Parathyroid adenoma (tissue), 2 donors: ENCODE measurements around the gene CHMP4B.

Experiments
- H2AFZ ChIP-seq: fragments of 300-600 bp; sonication (generic); one replicate; pipeline ENCODE4 v1.7.0; 2017; ENCODE audit warnings: antibody characterized with exemption, mild to moderate bottlenecking
- H3K27ac ChIP-seq: fragments of 300-600 bp; sonication (generic); one replicate; pipeline ENCODE4 v1.7.0; 2017
- H3K27me3 ChIP-seq: fragments of 300-600 bp; sonication (generic); one replicate; pipeline ENCODE4 v1.7.0; 2017; ENCODE audit warnings: low read length; ENCODE audit not compliant: control insufficient read depth, insufficient read depth
- H3K36me3 ChIP-seq: fragments of 300-600 bp; sonication (generic); one replicate; pipeline ENCODE4 v1.7.0; 2017; ENCODE audit warnings: low read length; ENCODE audit not compliant: control insufficient read depth, insufficient read depth
- H3K4me1 ChIP-seq: fragments of 300-600 bp; sonication (generic); one replicate; pipeline ENCODE4 v1.7.0; 2017; ENCODE audit warnings: control low read depth
- H3K4me2 ChIP-seq: fragments of 300-600 bp; sonication (generic); one replicate; pipeline ENCODE4 v1.7.0; 2017; ENCODE audit warnings: low read length
- H3K4me3 ChIP-seq: fragments of 300-600 bp; sonication (generic); one replicate; pipeline ENCODE4 v1.7.0; 2017; ENCODE audit warnings: low read depth, low read length
- H3K79me2 ChIP-seq: fragments of 300-600 bp; sonication (generic); one replicate; pipeline ENCODE4 v1.7.0; 2017; ENCODE audit warnings: control low read depth
- H3K9ac ChIP-seq: fragments of 300-600 bp; sonication (generic); one replicate; pipeline ENCODE4 v1.7.0; 2017; ENCODE audit warnings: mild to moderate bottlenecking
- H3K9me3 ChIP-seq: fragments of 300-600 bp; sonication (generic); one replicate; pipeline ENCODE4 v1.7.0; 2017; ENCODE audit warnings: low read length; ENCODE audit not compliant: control insufficient read depth
- TF ChIP-seq, protein P1 (sequence below): fragments of 300-600 bp; sonication (generic); IDR thresholded peaks from one replicate; pipeline ENCODE4 v1.7.0; 2017; ENCODE audit warnings: antibody characterized with exemption, mild to moderate bottlenecking
- donor health status: primary hyperparathyroidism.

The CHMP4B gene

DNA sequence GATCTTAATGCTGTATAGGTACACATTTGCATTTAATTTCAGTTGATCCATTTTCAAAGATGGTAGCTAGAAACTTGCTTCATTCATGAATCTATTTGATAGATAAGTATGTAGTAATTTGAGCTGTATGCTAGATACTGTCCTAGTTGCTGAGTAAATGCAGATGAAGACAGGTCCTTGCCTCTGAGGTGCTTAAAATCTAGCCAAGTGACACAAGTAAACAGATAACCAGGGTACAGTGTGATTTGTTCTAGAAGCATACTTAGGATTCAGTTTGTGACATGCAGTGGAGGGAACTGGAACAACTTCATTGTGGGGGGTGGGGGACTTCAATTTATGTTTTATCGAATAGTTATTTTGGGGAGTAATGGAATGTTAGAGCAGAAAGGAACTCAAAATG is 9.2 kb downstream of the CHMP4B start:
- Histone ChIP-seq H3K27me3 (no peaks in the 10 kb centered on the region), H3K4me2 (no peak overlapping the region), H3K9me3 (no peaks in the 10 kb centered on the region), H3K79me2 (peaks cover 80% of the 10 kb centered on the region), H3K27ac (no peak overlapping the region), H3K9ac (no peak overlapping the region), H3K4me3 (no peak overlapping the region), H3K4me1 (peaks cover 16% of the 10 kb centered on the region), H3K36me3 (no peaks in the 10 kb centered on the region), H2AFZ (no peak overlapping the region)
- TF ChIP-seq, protein P1, sequence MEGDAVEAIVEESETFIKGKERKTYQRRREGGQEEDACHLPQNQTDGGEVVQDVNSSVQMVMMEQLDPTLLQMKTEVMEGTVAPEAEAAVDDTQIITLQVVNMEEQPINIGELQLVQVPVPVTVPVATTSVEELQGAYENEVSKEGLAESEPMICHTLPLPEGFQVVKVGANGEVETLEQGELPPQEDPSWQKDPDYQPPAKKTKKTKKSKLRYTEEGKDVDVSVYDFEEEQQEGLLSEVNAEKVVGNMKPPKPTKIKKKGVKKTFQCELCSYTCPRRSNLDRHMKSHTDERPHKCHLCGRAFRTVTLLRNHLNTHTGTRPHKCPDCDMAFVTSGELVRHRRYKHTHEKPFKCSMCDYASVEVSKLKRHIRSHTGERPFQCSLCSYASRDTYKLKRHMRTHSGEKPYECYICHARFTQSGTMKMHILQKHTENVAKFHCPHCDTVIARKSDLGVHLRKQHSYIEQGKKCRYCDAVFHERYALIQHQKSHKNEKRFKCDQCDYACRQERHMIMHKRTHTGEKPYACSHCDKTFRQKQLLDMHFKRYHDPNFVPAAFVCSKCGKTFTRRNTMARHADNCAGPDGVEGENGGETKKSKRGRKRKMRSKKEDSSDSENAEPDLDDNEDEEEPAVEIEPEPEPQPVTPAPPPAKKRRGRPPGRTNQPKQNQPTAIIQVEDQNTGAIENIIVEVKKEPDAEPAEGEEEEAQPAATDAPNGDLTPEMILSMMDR, result no peak

DNA sequence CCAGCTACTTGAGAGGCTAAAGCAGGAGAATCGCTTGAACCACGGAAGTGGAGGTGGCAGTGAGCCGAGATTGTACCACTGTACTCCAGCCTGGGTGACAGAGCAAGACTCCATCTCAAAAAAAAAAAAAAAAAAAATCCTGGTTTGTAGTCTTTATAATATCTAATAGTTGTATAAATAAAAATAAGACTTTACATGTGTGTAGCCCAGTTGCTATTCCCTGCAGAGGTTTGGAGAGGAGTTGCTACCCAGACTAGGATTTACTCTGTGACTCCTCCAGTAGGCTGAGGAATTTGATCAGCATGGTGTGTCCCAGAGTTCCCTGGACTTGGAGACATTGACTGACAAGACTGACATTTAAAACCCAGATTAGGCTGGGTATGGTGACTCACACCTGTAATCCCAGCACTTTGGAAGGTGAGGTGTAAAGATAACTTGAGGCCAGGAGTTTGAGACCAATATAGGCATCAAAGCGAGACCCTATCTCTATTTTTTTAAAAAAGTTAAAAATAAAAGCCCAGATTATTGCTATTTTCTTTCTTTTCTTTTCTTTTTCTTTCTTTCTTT is 10.2 kb downstream of the CHMP4B start:
- Histone ChIP-seq H3K9me3 (no peaks in the 10 kb centered on the region), H3K9ac (no peak overlapping the region), H3K79me2 (peaks cover 81% of the 10 kb centered on the region), H3K27me3 (no peaks in the 10 kb centered on the region), H3K4me2 (no peak overlapping the region), H3K4me3 (no peak overlapping the region), H3K27ac (no peak overlapping the region), H3K4me1 (peaks cover 19% of the 10 kb centered on the region), H2AFZ (no peak overlapping the region), H3K36me3 (no peaks in the 10 kb centered on the region)
- TF ChIP-seq, protein P1, result no peak

DNA sequence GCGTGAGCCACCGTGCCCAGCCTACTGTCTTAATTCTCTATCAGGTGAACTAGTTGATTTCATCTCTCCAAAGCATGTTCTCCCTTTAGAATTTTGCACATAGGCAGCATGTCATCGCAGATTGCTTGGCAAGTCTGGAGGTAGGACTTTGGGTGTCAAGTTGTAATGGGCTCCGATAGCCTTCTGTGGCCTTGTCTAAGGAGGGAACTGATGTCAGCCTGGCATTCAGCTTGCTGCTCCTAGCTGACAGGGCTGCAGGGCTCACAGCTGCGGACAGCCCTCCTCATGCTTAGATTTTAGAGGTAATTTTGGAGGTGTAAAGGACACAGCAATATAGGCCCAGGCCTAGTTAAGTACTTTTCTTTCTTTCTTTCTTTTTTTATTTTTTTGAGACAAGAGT is 11.3 kb downstream of the CHMP4B start:
- H3K36me3 ChIP-seq, result no peaks in the 10 kb centered on the region
- no peaks in the 10 kb centered on the region for H3K27me3 ChIP-seq
- no peak overlapping the region for H3K9ac ChIP-seq
- no peak overlapping the region for H3K27ac ChIP-seq
- peaks cover 85% of the 10 kb centered on the region for H3K79me2 ChIP-seq
- no peak overlapping the region for H2AFZ ChIP-seq
- TF ChIP-seq, protein P1, result no peak
- H3K9me3 ChIP-seq, result no peaks in the 10 kb centered on the region
- peaks cover 19% of the 10 kb centered on the region for H3K4me1 ChIP-seq
- H3K4me3 ChIP-seq, result no peak overlapping the region
- H3K4me2 ChIP-seq, result no peak overlapping the region

DNA sequence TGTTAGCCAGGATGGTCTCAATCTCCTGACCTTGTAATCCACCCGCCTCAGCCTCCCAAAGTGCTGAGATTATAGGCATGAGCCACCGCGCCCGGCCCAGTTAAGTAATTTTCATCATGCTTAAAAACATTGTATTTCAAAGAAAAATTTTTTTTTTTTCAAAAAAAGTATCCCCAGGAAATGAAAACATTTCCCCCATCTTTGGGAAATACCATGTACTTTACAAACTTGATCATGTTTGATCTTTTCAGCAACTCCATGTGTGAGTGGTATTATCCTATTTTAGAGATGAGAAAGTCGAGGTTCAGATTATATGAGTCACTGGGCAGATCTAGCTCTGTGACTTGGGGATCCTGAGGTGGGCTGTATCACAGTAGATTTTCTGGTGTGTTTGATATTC is 11.8 kb downstream of the CHMP4B start:
- Histone ChIP-seq H3K36me3 (no peaks in the 10 kb centered on the region), H3K9me3 (no peaks in the 10 kb centered on the region), H2AFZ (no peak overlapping the region), H3K27me3 (no peaks in the 10 kb centered on the region), H3K9ac (no peak overlapping the region), H3K79me2 (peaks cover 85% of the 10 kb centered on the region), H3K4me1 (peaks cover 20% of the 10 kb centered on the region), H3K4me3 (no peak overlapping the region), H3K27ac (no peak overlapping the region), H3K4me2 (no peak overlapping the region)
- TF ChIP-seq, protein P1, result no peak

DNA sequence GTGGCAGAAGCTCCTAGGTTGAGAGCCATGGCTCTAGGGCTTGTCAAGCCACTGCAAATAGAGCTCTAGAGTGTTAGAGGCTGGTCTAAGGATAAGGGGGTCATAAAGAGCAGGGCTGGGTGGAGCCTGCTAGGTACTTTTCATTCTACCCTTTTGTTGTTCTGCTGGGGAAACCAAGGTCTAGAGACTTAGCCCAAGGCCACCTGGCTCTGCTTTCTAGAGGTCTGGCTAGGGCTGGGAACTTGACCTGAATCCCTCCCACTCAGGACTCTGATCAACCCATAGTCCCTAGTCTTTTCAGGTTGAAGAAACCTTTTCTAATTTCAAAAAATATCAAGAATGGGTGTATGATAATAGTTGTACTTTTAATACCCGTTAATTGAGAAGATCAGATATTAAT is 13.7 kb downstream of the CHMP4B start:
- Histone ChIP-seq H3K79me2 (peaks cover 75% of the 10 kb centered on the region), H3K4me1 (peaks cover 34% of the 10 kb centered on the region), H3K27ac (no peak overlapping the region)

More for the DNA sequence above, 13.7 kb downstream of the CHMP4B start:
- H3K9me3 ChIP-seq, result no peaks in the 10 kb centered on the region
- H3K27me3 ChIP-seq, result no peaks in the 10 kb centered on the region
- no peaks in the 10 kb centered on the region for H3K36me3 ChIP-seq
- H3K4me2 ChIP-seq, result no peak overlapping the region
- H3K4me3 ChIP-seq, result no peak overlapping the region
- TF ChIP-seq, protein P1, result no peak
- H2AFZ ChIP-seq, result no peak overlapping the region
- no peak overlapping the region for H3K9ac ChIP-seq
